ENCODE results near the gene PRR7.

GRCh38 chr5:177493795-177494345 is 47.3 kb downstream of the PRR7 start:
- TF ChIP-seq CTCF (IDR thresholded peaks at IDR 0.05) (no peak), POLR2A (IDR thresholded peaks at IDR 0.05) (no peak)
